Stimulated activated CD8-positive, alpha-beta memory T cell treated with anti-CD3 and anti-CD28 coated beads, Interleukin-7, amount 100 ng/mL, for 4 hours (primary cell): ENCODE measurements around the gene ARF5.
"Not testable (repeated sequence)": the region's sequence is repeated elsewhere in the genome, so short reads cannot be mapped to it uniquely, and the experiment has no call there.

Experiments
- DNase-seq, 2 donors: peaks; one replicate each; pipeline ENCODE4 v3.0.0-alpha.2; 2020; ENCODE audit warnings: low read depth in 2 of 2

ARF5 gene

GRCh38 chr7:127588019-127588696, at the start of gene ARF5:
Gene ARF5 (plus strand): TSS chr7:127588411. CDS start chr7:127588499, 88 bp downstream.
- DNase-seq: peak; percentile 72 to 83

- DNase-seq: no peak
Observed at GRCh38 chr7:127539116-127539515, 49.1 kb upstream of the ARF5 start.

- not testable (repeated sequence) for DNase-seq
Observed at GRCh38 chr7:127540461-127540860, 47.8 kb upstream of the ARF5 start.

GRCh38 chr7:127541548-127541947, 46.7 kb upstream of the ARF5 start:
- DNase-seq: no peak

GRCh38 chr7:127546313-127546712, 41.9 kb upstream of the ARF5 start:
- no peak for DNase-seq

- DNase-seq: no peak
Observed at GRCh38 chr7:127550247-127550646, 38.0 kb upstream of the ARF5 start.

GRCh38 chr7:127551941-127552340, 36.3 kb upstream of the ARF5 start:
- DNase-seq: no peak

- no peak for DNase-seq
Observed at GRCh38 chr7:127556404-127556803, 31.8 kb upstream of the ARF5 start.

- no peak for DNase-seq
Observed at GRCh38 chr7:127557803-127558202, 30.4 kb upstream of the ARF5 start.

- DNase-seq: no peak
Observed at GRCh38 chr7:127566242-127566641, 22.0 kb upstream of the ARF5 start.

- not testable (repeated sequence) for DNase-seq
Observed at GRCh38 chr7:127568034-127568433, 20.2 kb upstream of the ARF5 start.

GRCh38 chr7:127571741-127572505, 16.3 kb upstream of the ARF5 start:
- DNase-seq: no peak

- DNase-seq: no peak
Observed at GRCh38 chr7:127578036-127578684, 10.1 kb upstream of the ARF5 start.

GRCh38 chr7:127578711-127579275, 9.4 kb upstream of the ARF5 start:
- no peak for DNase-seq

- no peak for DNase-seq
Observed at GRCh38 chr7:127580612-127581011, 7.6 kb upstream of the ARF5 start.

- no peak for DNase-seq
Observed at GRCh38 chr7:127581716-127582115, 6.5 kb upstream of the ARF5 start.

- DNase-seq: no peak
Observed at GRCh38 chr7:127582361-127582760, 5.8 kb upstream of the ARF5 start.

- DNase-seq: no peak
Observed at GRCh38 chr7:127584648-127585043, 3.6 kb upstream of the ARF5 start.

GRCh38 chr7:127585044-127585953, 2.9 kb upstream of the ARF5 start, which contains the start of gene GCC1:
Gene GCC1 (minus strand): TSS chr7:127585596. CDS start chr7:127585182, 414 bp downstream.
- peak; percentile 84 to 85 for DNase-seq

- DNase-seq: no peak
Observed at GRCh38 chr7:127586346-127586745, 1.9 kb upstream of the ARF5 start.

GRCh38 chr7:127587663-127588018, 570 bp upstream of the ARF5 start:
- DNase-seq: no peak
